H9 (cell line): Measurements from ENCODE around the gene THAP4. TPM values are rescaled to one million over a fixed set of nuclear protein-coding genes. Genes with fewer than 3 reads are reported as not detected.

Source experiments
- DNase-seq: peaks from one replicate; pipeline ENCODE4 v3.0.0-alpha.2; 2017
- H2AFZ ChIP-seq: one replicate; pipeline ENCODE4 v1.6.1; 2013; ENCODE audit warnings: mild to moderate bottlenecking, low read length, control low read depth, moderate library complexity
- H2AK5ac ChIP-seq: 2 replicates; pipeline ENCODE4 v1.6.1; 2013; ENCODE audit warnings: low read length, control low read depth, mixed read lengths; ENCODE audit not compliant: insufficient read length
- H2BK120ac ChIP-seq: one replicate; pipeline ENCODE4 v1.6.1; 2013; ENCODE audit warnings: low read depth, mild to moderate bottlenecking, low read length, control low read depth, inconsistent platforms; ENCODE audit not compliant: poor library complexity, severe bottlenecking
- H2BK12ac ChIP-seq: 2 replicates; pipeline ENCODE4 v1.6.1; 2013; ENCODE audit warnings: low read length, control low read depth, mixed read lengths, low read depth; ENCODE audit not compliant: insufficient read length
- H2BK15ac ChIP-seq: 2 replicates; pipeline ENCODE4 v1.6.1; 2013; ENCODE audit warnings: low read depth, low read length, control low read depth
- H2BK20ac ChIP-seq: one replicate; pipeline ENCODE4 v1.6.1; 2013; ENCODE audit warnings: low read depth, mild to moderate bottlenecking, low read length, control low read depth, inconsistent platforms; ENCODE audit not compliant: poor library complexity, severe bottlenecking
- H2BK5ac ChIP-seq: 2 replicates; pipeline ENCODE4 v1.6.1; 2013; ENCODE audit warnings: low read length, control low read depth, mixed read lengths; ENCODE audit not compliant: insufficient read length
- H3K14ac ChIP-seq: 2 replicates; pipeline ENCODE4 v1.6.1; 2013; ENCODE audit warnings: low read length, control low read depth; ENCODE audit not compliant: insufficient read depth
- H3K18ac ChIP-seq: 2 replicates; pipeline ENCODE4 v1.6.1; 2013; ENCODE audit warnings: low read depth, mild to moderate bottlenecking, mixed read lengths, low read length, control low read depth; ENCODE audit not compliant: insufficient read length
- H3K23ac ChIP-seq: 2 replicates; pipeline ENCODE4 v1.6.1; 2013; ENCODE audit warnings: low read length, control low read depth, mixed read lengths, low read depth; ENCODE audit not compliant: insufficient read length
- H3K23me2 ChIP-seq: 2 replicates; pipeline ENCODE4 v1.6.1; 2013; ENCODE audit warnings: low read depth, mild to moderate bottlenecking, mixed read lengths, low read length, control low read depth; ENCODE audit not compliant: insufficient read length, poor library complexity, severe bottlenecking
- H3K27ac ChIP-seq: 2 replicates; pipeline ENCODE4 v1.5.1; 2013; ENCODE audit warnings: low read length, control low read depth, mixed read lengths, low read depth; ENCODE audit not compliant: insufficient read length
- H3K27me3 ChIP-seq: 2 replicates; pipeline ENCODE4 v1.6.1; 2013; ENCODE audit warnings: low read length, control low read depth, inconsistent platforms; ENCODE audit not compliant: insufficient read depth
- H3K4ac ChIP-seq: 2 replicates; pipeline ENCODE4 v1.6.1; 2013; ENCODE audit warnings: low read depth, mild to moderate bottlenecking, control low read depth, inconsistent platforms, low read length, moderate library complexity
- H3K4me1 ChIP-seq: 2 replicates; pipeline ENCODE4 v1.6.1; 2013; ENCODE audit warnings: low read length, control low read depth, inconsistent platforms; ENCODE audit not compliant: insufficient read depth
- H3K4me2 ChIP-seq: 2 replicates; pipeline ENCODE4 v1.6.1; 2013; ENCODE audit warnings: low read length, control low read depth, mixed read lengths; ENCODE audit not compliant: insufficient read length, insufficient read depth
- H3K56ac ChIP-seq: 2 replicates; pipeline ENCODE4 v1.6.1; 2013; ENCODE audit warnings: low read depth, mild to moderate bottlenecking, mixed read lengths, low read length, control low read depth; ENCODE audit not compliant: insufficient read length
- H3K79me1 ChIP-seq: 2 replicates; pipeline ENCODE4 v1.6.1; 2013; ENCODE audit warnings: low read depth, mild to moderate bottlenecking, moderate library complexity, low read length, control low read depth, inconsistent platforms; ENCODE audit not compliant: insufficient read depth, poor library complexity, severe bottlenecking
- H3K79me2 ChIP-seq: 2 replicates; pipeline ENCODE4 v1.6.1; 2013; ENCODE audit warnings: low read length, control low read depth, inconsistent platforms; ENCODE audit not compliant: insufficient read depth
- H3K9ac ChIP-seq: 2 replicates; pipeline ENCODE4 v1.6.1; 2013; ENCODE audit warnings: low read length, control low read depth, mixed read lengths; ENCODE audit not compliant: insufficient read length; ENCODE audit errors: extremely low read depth
- H3K9me3 ChIP-seq: one replicate; pipeline ENCODE4 v1.6.1; 2013; ENCODE audit warnings: low read depth, low read length, inconsistent platforms; ENCODE audit not compliant: control insufficient read depth
- H3T11ph ChIP-seq: one replicate; pipeline ENCODE4 v1.6.1; 2013; ENCODE audit warnings: mild to moderate bottlenecking, low read length, control low read depth, inconsistent platforms
- H4K20me1 ChIP-seq: one replicate; pipeline ENCODE4 v1.6.1; 2013; ENCODE audit not compliant: control insufficient read depth, insufficient read length, insufficient read depth
- H4K5ac ChIP-seq: 2 replicates; pipeline ENCODE4 v1.6.1; 2013; ENCODE audit warnings: low read depth, mild to moderate bottlenecking, mixed read lengths, low read length, control low read depth; ENCODE audit not compliant: insufficient read length
- H4K8ac ChIP-seq: replicated peaks from 2 replicates; pipeline ENCODE4 v1.6.1; 2013; ENCODE audit warnings: low read length, control low read depth, mixed read lengths, low read depth; ENCODE audit not compliant: insufficient read length
- H4K91ac ChIP-seq: 2 replicates; pipeline ENCODE4 v1.6.1; 2013; ENCODE audit warnings: low read depth, mild to moderate bottlenecking, moderate library complexity, mixed read lengths, low read length, control low read depth; ENCODE audit not compliant: insufficient read length
- H3K27ac Mint-ChIP-seq, 3 experiments: 2 replicates in 2 of 3; 3 replicates in 1 of 3; pipeline ENCODE4 v1.8.0; 2020 to 2021; ENCODE audit warnings: mixed read lengths in 3 of 3, mild to moderate bottlenecking in 1 of 3, moderate library complexity in 1 of 3
- H3K27me3 Mint-ChIP-seq: 2 replicates; pipeline ENCODE4 v1.8.0; 2021; ENCODE audit warnings: low read depth, mild to moderate bottlenecking, moderate library complexity, mixed read lengths
- H3K36me3 Mint-ChIP-seq, 3 experiments: 2 replicates in 2 of 3; 3 replicates in 1 of 3; pipeline ENCODE4 v1.8.0; 2020 to 2021; ENCODE audit warnings: low read depth in 3 of 3, mixed read lengths in 3 of 3; ENCODE audit not compliant: insufficient read depth in 1 of 3
- H3K4me1 Mint-ChIP-seq, 2 experiments: 2 replicates each; pipeline ENCODE4 v1.8.0; 2020; ENCODE audit warnings: mixed read lengths in 2 of 2
- H3K4me3 Mint-ChIP-seq, 2 experiments: 2 replicates in 1 of 2; 3 replicates in 1 of 2; pipeline ENCODE4 v1.8.0; 2020 to 2021; ENCODE audit warnings: mild to moderate bottlenecking in 2 of 2, mixed read lengths in 2 of 2, moderate library complexity in 1 of 2
- H3K9me3 Mint-ChIP-seq, 2 experiments: 2 replicates in 1 of 2; 3 replicates in 1 of 2; pipeline ENCODE4 v1.8.0; 2020; ENCODE audit warnings: mild to moderate bottlenecking in 2 of 2, mixed read lengths in 2 of 2, moderate library complexity in 1 of 2
- CTCF ChIP-seq: fragments of 200-600 bp; sonication (generic); conservative IDR thresholded peaks from 3 replicates; pipeline ENCODE4 v1.8.0; 2021; ENCODE audit warnings: antibody characterized with exemption, mild to moderate bottlenecking
- WGBS: extraction: QIAGEN DNeasy Blood & Tissue Kit; methylation state at CpG from one replicate; pipeline ENCODE4 v1.1.7; 2013; ENCODE audit warnings: missing lambda C conversion rate, low lambda C conversion rate, mixed read lengths; ENCODE audit not compliant: insufficient read length; ENCODE audit errors: extremely low coverage; 5-methylcytosine and 5-hydroxymethylcytosine counted together
- total RNA-seq: library from RNA; stranded (reverse); gene quantifications from 2 replicates; pipeline ENCODE4 v1.2.1, GENCODE V29; 2021

Gene THAP4
- total RNA-seq, 1 experiment from 2014 or later, result 70.6 TPM

GRCh38 chr2:241538838-241539615 lies 97.9 kb downstream of the THAP4 start:
- Histone ChIP-seq H3K79me2 (no peaks in the 10 kb centered on the region), H2BK120ac (no peak overlapping the region), H3K79me1 (no peaks in the 10 kb centered on the region), H3K27ac (no peak overlapping the region), H3K9ac (no peak overlapping the region), H3K4me1 (no peaks in the 10 kb centered on the region), H2BK5ac (no peak overlapping the region), H3K4ac (no peak overlapping the region), H4K8ac (no peak overlapping the region), H2BK12ac (no peak overlapping the region), H3K14ac (no peak overlapping the region; the same call in 1 of the 2 replicates), H4K5ac (no peak overlapping the region), H2AFZ (no peak overlapping the region), H2AK5ac (no peak overlapping the region), H3K18ac (no peak overlapping the region), H3K27me3 (peaks cover 16% of the 10 kb centered on the region; the same call in 1 of the 2 replicates), H2BK20ac (no peak overlapping the region), H3K23ac (no peak overlapping the region), H3K4me2 (no peak overlapping the region), H4K20me1 (no peaks in the 10 kb centered on the region), H3K56ac (no peak overlapping the region), H4K91ac (no peak overlapping the region), H3K9me3 (no peaks in the 10 kb centered on the region), H3T11ph (no peak overlapping the region), H2BK15ac (no peak overlapping the region), H3K23me2 (peaks cover 11% of the 10 kb centered on the region)
- no CpG with 5 or more reads among the region's 15 CpGs for WGBS
- H3K27me3 Mint-ChIP-seq, result peaks cover 46% of the 10 kb centered on the region
- peaks cover 2% of the 10 kb centered on the region in 2 experiments; a peak in 1 of 5 replicates for H3K9me3 Mint-ChIP-seq
- H3K27ac Mint-ChIP-seq, result peak overlapping the region in 1 of 3 experiments; percentile 62; a peak in 2 of 7 replicates
- peaks cover 3 to 13% of the 10 kb centered on the region in 2 experiments; a peak in 3 of 4 replicates for H3K4me1 Mint-ChIP-seq
- peak overlapping the region in 1 of 2 experiments; percentile 1; a peak in 2 of 5 replicates for H3K4me3 Mint-ChIP-seq
- no peak for DNase-seq
- no peak for TF ChIP-seq CTCF
- no peaks in the 10 kb centered on the region for H3K36me3 Mint-ChIP-seq
